ENCODE data around the gene MED4. TPM values are rescaled to one million over a fixed set of nuclear protein-coding genes. Genes with fewer than 3 reads are reported as not detected.
A peak's percentile ranks its signal among the peaks of the same experiment; 100 is the strongest.

MED4 gene
- total and polyA plus RNA-seq, 2 donors (not counting 1 experiment from before 2014, with no cell fraction given), result 25.4 to 66.7 TPM

DNA sequence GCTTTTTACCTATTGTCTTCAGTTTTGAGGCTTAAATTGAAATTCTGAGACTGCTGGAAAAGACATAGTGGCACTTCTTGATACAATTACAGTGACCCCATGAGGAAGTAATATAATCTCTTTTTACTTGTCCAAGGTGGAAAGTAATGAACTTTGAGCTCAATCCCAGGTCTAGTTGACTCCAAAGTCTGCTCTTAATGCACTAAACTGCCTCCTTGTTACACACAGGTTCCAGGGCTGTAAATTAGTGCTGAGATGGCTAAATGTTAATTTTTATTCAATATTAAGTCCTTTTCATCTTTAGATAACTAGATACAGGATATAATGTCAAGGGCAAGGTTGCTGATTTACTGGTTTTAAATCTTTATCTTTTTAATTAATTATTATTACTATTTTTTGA is 54.9 kb downstream of the MED4 start:
- Histone ChIP-seq H3K36me3 (ENCODE audit: control insufficient read depth, insufficient read depth, low read length) (peaks cover 4% of the 10 kb centered on the region), H3K9me3 (ENCODE audit: control insufficient read depth, insufficient read depth, low read depth, low read length) (no peaks in the 10 kb centered on the region), H3K27ac (ENCODE audit: insufficient read depth, low read length) (no peak overlapping the region), H3K9ac (ENCODE audit: insufficient read depth, low read length) (no peak overlapping the region), H3K4me3 (replicated peaks in 1 of 4; ENCODE audit: control extremely low read depth in 1 of 4, insufficient read depth in 1 of 4, low read depth in 3 of 4, low read length in 4 of 4) (no peak overlapping the region), H4K20me1 (ENCODE audit: control insufficient read depth, extremely low read depth, insufficient read depth, low read length) (no peaks in the 10 kb centered on the region), H2AFZ (ENCODE audit: low read length) (no peak overlapping the region), H3K4me1 (ENCODE audit: control insufficient read depth, extremely low read depth, insufficient read depth, low read length) (peaks cover 10% of the 10 kb centered on the region), H3K79me2 (ENCODE audit: control insufficient read depth, insufficient read depth, low read length) (peaks cover 9% of the 10 kb centered on the region), H3K4me2 (ENCODE audit: extremely low read depth, insufficient read depth, low read length) (no peak overlapping the region), H3K27me3 (ENCODE audit: control insufficient read depth, insufficient read depth, low read length) (no peaks in the 10 kb centered on the region)
- no peak for TF ChIP-seq CTCF (conservative IDR thresholded peaks at IDR 0.05 in 1 of 2, IDR thresholded peaks at IDR 0.05 in 1 of 2; ENCODE audit: low read depth in 1 of 2, low read length in 2 of 2)
- TF ChIP-seq EZH2 (IDR thresholded peaks at IDR 0.05; ENCODE audit: low read length, missing control alignments), result no peak
- no peak for DNase-seq (ENCODE audit: low read depth in 2 of 2)

GRCh38 chr13:48038761-48039160 is 56.1 kb downstream of the MED4 start:
- DNase-seq (ENCODE audit: low read depth in 2 of 2), result no peak
- H3K9ac ChIP-seq (ENCODE audit: insufficient read depth, low read length), result no peak overlapping the region

More at GRCh38 chr13:48038761-48039160, 56.1 kb downstream of the MED4 start:
- no peak for TF ChIP-seq CTCF (conservative IDR thresholded peaks at IDR 0.05 in 1 of 2, IDR thresholded peaks at IDR 0.05 in 1 of 2; ENCODE audit: low read depth in 1 of 2, low read length in 2 of 2)
- TF ChIP-seq EZH2 (IDR thresholded peaks at IDR 0.05; ENCODE audit: low read length, missing control alignments), result no peak
- H3K4me2 ChIP-seq (ENCODE audit: extremely low read depth, insufficient read depth, low read length), result peak overlapping the region; percentile 76
- no peaks in the 10 kb centered on the region for H3K9me3 ChIP-seq (ENCODE audit: control insufficient read depth, insufficient read depth, low read depth, low read length)
- peaks cover 9% of the 10 kb centered on the region for H3K79me2 ChIP-seq (ENCODE audit: control insufficient read depth, insufficient read depth, low read length)
- peaks cover 7% of the 10 kb centered on the region for H3K4me1 ChIP-seq (ENCODE audit: control insufficient read depth, extremely low read depth, insufficient read depth, low read length)
- H3K27ac ChIP-seq (ENCODE audit: insufficient read depth, low read length), result peak overlapping the region; percentile 99
- no peak overlapping the region for H2AFZ ChIP-seq (ENCODE audit: low read length)
- H3K36me3 ChIP-seq (ENCODE audit: control insufficient read depth, insufficient read depth, low read length), result peaks cover 4% of the 10 kb centered on the region
- H4K20me1 ChIP-seq (ENCODE audit: control insufficient read depth, extremely low read depth, insufficient read depth, low read length), result no peaks in the 10 kb centered on the region
- no peaks in the 10 kb centered on the region for H3K27me3 ChIP-seq (ENCODE audit: control insufficient read depth, insufficient read depth, low read length)
- H3K4me3 ChIP-seq (replicated peaks in 1 of 4; ENCODE audit: control extremely low read depth in 1 of 4, insufficient read depth in 1 of 4, low read depth in 3 of 4, low read length in 4 of 4), result peak overlapping the region in 3 of 4 experiments; percentile 71 to 93 (median 90)
